ENCODE measurements around the gene PNLIPRP2. TPM values are rescaled to one million over a fixed set of nuclear protein-coding genes. Genes with fewer than 3 reads are reported as not detected.

PNLIPRP2 gene
- total and polyA plus RNA-seq, 2 of the 8 experiments (the other 6 are each of a cell fraction or from before 2014, with no cell fraction given): 0.11 TPM; not detected in 1

GRCh38 chr10:116593139-116593740, 27.5 kb upstream of the PNLIPRP2 start (continued):
- TF ChIP-seq CHD7 (IDR thresholded peaks at IDR 0.05; ENCODE audit: insufficient replicate concordance, low read length): no peak
- no peak for TF ChIP-seq YY1 (IDR thresholded peaks at IDR 0.05; ENCODE audit: low read depth, low read length)
- TF ChIP-seq SP2 (IDR thresholded peaks at IDR 0.05; ENCODE audit: low read length): no peak
- TF ChIP-seq CHD2 (IDR thresholded peaks at IDR 0.05; ENCODE audit: low read length): no peak
- no peak for TF ChIP-seq E2F6 (IDR thresholded peaks at IDR 0.05)
- TF ChIP-seq RBBP5 (IDR thresholded peaks at IDR 0.05; ENCODE audit: borderline replicate concordance, low read depth, low read length): no peak
- no peak for TF ChIP-seq GABPA (IDR thresholded peaks at IDR 0.05; ENCODE audit: borderline replicate concordance, insufficient read depth, low read length)
- no peak for TF ChIP-seq ASH2L (IDR thresholded peaks at IDR 0.05; ENCODE audit: low read length)
- no peak for TF ChIP-seq MAFK (IDR thresholded peaks at IDR 0.05; ENCODE audit: low read depth, low read length)
- no peak for TF ChIP-seq CBX5 (IDR thresholded peaks at IDR 0.05; ENCODE audit: low read depth, low read length)
